NCI-H146 treated with DMSO at 0.1 percent for 48 hours (cell line): ENCODE measurements around the gene SH3GL1.

Source experiments
- DNase-seq: peaks from one replicate; lab custom pipeline; 2025; ENCODE audit not compliant: unreplicated experiment; lab: John Stamatoyannopoulos, UW

The SH3GL1 gene

DNA sequence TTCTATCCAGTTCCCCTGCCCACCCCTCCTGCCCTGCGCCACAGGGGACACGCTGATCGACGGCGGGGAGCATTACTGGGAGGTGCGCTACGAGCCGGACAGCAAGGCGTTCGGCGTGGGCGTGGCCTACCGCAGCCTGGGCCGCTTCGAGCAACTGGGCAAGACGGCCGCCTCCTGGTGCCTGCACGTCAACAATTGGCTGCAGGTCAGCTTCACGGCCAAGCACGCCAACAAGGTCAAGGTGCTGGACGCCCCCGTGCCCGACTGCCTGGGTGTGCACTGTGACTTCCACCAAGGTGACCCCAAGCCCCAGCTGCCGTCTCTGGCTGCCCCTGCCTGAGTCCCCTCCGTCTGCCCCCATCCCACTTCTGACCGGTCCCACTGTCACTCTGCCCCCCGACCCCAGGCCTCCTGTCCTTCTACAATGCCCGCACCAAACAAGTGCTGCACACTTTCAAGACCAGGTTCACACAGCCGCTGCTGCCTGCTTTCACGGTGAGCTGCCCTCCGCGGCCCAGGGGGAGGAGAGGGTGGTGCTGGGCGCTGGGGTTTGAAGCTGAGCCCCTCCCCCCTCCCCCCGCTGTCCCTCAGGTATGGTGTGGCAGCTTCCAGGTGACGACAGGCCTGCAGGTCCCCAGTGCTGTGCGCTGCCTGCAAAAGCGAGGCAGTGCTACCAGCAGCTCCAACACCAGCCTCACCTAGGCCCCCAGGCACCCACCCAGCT is 77.2 kb downstream of the SH3GL1 start:
- no peak for DNase-seq

DNA sequence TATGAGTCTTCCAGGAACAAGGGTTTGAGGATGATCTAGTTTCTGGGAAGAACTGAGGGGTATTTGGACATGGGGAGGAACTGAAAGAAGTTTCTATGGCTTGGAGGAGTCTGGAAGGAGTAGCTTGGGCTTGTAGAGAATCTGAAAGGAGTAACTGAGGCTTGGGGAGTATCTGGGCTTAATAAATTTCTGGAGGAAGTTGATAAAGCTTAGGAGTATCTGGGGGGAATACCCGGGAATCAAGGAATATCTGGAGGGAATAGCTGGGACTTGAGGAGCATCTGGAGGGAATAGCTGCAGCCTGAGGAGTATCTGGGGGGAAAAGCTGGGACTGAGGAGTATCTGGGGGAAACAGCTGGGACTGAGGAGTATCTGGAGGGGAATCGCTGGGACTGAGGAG is 79.9 kb downstream of the SH3GL1 start:
- no peak for DNase-seq

DNA sequence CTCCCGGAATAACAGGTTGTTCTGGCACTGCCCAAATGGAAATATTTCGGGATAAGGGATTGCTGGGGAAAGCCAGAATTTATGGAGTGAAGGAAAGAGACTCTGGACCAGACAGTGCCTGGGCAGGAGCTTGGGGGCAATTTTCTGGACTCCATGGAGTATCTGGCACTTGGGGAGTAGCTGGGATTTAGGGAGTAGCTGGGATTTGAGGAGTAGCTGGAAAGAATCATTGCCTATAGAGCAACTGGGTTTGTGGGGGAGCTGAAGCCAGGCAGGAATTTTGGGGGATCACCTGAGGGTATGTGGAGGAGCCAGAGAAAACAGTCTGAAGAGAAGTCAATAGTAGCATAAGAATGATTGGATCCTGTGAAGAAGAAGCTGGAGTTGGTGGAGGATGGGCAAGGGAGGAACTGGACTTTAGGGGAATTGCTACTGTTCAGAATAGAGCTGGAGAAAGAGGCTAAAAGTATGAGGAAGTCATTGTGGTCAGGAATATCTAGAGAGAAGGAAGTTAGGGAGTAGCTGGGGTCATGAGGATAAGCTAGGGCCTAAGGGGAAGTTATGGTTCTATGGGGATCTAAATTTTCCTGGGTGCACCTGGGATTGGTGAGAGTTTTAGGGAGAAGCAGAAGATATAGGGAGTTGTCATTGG is 81.2 kb downstream of the SH3GL1 start:
- no peak for DNase-seq

DNA sequence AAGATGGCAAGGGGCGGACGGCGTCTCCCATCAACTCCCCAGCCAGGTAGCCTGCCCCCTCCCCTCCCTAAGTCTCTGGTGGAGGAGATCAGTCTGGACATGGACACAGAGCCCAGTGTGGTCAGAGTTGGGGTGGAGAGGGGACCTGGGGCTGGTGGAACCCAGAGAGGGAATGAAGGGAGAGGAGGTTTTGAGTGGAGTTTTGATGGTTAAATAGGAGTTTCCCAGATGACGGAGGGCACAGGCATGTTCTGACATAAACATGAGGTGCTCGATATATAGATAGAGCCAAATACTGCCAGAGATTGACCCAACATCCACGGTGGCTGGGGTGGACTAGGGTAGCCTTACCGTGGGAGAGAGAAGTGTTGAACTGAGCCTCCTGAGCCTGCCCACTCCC is 81.9 kb downstream of the SH3GL1 start:
- DNase-seq: no peak

DNA sequence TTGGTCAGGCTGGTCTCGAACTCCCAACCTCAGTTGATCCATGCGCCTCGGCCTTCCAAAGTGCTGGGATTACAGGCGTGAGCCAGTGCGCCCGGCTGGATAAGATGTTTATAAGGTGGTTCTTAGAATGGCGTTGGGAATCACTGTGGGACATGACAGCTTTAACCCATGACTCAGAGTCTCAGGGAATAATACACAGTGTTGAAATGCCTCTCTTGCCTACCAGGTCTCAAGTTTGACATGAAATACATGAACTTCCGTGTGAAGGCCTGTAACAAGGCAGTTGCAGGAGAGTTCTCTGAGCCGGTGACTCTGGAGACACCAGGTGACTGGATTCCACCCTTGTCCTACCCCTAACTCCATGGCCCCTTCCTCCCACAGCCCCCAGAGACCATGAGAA is 83.4 kb downstream of the SH3GL1 start:
- no peak for DNase-seq

DNA sequence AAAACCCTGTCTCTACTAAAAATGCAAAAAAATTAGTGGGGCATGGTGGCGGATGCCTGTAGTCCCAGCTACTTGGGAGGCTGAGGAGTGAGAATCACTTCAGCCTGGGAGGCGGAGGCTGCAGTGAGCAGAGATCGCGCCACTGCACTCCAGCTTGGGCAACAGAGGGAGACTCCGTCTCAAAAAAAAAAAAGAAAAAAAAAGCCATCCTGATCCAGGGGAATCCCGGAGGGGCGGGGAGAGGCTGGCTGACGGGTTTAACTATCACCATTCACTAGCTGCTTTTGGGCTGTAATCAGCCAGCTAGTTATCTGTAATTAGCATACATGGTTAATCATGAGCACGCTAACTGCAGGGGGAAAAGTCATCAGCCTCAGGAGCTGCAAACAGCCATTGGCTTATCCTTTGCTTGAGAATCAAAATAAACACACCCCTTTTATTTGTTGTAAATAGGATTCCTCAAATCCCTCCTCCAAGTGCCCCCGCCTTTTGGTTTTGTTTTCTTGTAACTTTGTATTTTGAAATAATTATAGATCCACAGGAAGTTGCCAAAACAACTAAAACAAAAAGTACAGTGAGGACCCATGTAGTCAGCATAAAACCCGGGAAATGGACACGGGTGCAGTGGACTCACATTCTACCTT is 86.4 kb downstream of the SH3GL1 start:
- no peak for DNase-seq
